Stimulated activated CD8-positive, alpha-beta memory T cell treated with anti-CD3 and anti-CD28 coated beads, Interleukin-7, amount 100 ng/mL, for 4 hours (primary cell): ENCODE data around the gene ENTR1.
"Not testable (repeated sequence)": the region's sequence is repeated elsewhere in the genome, so short reads cannot be mapped to it uniquely, and the experiment has no call there.

ENCODE experiments used
- DNase-seq, 2 donors: peaks; one replicate each; pipeline ENCODE4 v3.0.0-alpha.2; 2020; ENCODE audit warnings: low read depth in 2 of 2

The ENTR1 gene

DNA sequence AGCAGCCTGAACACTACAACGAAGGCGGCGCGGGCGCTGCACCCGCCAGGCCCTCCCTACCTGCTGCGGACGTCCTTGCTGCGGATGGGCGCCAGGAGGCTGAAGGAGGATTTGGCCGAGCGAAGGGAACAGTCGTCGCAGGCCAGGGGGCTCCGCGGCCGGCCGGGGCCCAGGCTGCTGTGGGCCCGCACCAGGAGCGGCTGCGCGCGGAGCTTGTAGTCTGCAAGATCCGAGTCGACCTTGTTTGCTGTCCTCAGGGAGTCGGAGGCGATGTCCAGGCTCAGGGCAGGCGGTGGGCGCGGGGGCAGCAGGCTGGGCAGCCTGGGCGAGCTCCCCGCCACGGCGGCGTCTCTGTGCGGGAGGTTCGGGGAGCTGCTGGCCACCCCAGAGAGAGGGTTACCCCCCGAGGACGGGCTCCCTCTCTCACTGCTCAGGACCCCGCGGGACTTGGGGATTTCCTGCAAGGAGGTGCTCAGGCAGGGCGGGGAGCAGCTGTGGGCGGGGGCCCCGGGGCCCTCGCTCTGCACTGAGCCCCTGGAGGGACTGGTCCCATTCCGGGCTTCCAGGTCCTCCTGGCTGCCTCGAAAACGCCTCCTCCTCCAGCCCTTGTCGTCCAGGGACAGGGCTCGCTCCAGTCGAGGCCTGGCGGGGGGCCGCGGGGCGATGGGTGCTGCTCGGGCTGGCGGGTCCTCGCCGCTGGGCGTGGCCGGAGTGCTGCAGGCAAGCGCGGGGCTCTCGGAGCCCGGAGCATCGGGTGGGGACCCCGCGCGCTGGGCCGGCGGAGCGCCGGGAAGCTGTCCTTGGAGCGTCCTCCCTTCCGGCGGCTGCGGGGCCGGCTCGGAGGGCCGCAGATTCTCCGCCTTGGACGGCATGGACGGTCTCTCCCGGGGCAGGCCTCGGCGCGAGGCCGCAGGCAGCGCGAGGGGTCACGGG lies 28.4 kb upstream of the ENTR1 start:
- DNase-seq, result peak; percentile 19 to 55

DNA sequence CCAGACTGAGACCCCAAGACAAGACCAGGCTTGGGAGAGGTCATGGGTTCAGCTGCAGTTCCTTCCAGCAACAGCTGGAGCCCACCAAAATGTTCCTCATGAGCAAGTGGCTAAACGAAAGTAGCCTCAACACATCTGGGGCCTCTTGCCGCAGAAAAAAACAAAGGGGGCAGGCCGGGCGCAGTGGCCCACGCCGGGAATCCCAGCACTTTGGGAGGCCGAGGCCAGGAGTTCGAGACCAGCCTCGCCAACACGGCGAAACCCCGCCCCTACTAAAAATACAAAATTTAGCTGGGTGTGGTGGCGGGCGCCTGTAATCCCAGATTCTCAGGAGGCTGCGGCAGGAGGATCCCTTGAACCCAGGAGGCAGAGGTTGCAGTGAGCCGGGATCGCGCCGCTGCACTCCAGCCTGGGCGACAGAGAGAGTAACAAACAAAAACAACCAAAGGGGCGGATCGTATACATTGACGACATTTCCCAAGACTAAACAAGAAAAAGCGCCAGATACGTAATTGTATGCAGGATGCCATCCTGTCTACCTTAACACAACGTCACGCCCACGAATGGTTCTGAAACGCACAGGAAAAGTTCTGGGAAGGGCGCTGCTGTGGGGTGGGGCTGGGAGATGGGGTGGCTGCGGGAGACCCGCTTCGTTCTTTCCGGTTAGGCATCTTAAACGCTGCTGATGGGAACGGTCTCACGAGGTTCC lies 27.6 kb upstream of the ENTR1 start:
- no peak for DNase-seq

DNA sequence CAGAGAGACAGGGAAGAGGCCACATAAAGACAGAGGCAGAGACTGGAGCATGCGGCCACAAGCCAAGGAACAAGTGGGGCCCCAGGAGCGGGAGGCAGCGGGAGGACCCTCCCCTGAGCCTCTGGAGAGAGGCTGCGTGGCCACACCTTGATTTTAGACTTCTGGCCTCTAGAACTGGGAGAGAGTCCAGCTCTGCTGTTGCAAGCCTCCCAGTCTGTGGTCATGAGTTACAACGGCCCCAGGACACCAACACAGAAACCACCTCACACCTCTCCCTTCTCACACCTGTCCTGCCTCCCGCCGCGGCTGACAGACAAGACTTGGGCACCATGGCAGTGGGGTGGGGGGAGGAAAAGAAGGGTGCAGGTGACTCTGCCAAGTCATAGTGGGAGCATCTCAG lies 27.0 kb upstream of the ENTR1 start:
- no peak for DNase-seq

DNA sequence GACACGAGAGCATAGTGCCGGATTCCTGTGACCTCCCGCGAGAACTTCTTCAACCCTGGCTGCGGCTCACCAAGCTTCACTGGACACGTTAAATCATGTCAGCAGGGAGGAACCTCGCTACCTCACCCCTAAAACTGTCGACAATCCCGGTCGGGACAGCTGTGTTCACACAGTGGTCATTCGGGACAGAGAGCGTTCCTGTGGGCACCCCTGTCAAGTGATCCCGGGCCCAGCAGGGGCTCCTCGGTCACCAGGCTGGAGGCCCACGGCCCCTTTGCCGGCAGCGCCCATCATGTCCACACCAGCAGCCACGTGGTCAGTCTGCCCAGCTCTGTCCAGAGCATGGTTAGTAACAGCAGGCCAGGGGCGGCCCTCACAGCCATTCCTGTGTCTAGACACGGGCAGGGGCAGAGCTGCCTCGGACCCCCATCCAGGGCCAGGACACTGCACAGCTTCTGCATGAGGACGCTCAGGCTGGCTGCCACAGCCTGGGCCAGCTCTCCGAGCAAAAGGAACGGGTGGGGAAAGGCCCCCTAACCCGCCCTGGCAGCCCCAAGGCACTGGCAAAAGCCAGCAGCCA lies 25.7 kb upstream of the ENTR1 start:
- DNase-seq, result no peak

DNA sequence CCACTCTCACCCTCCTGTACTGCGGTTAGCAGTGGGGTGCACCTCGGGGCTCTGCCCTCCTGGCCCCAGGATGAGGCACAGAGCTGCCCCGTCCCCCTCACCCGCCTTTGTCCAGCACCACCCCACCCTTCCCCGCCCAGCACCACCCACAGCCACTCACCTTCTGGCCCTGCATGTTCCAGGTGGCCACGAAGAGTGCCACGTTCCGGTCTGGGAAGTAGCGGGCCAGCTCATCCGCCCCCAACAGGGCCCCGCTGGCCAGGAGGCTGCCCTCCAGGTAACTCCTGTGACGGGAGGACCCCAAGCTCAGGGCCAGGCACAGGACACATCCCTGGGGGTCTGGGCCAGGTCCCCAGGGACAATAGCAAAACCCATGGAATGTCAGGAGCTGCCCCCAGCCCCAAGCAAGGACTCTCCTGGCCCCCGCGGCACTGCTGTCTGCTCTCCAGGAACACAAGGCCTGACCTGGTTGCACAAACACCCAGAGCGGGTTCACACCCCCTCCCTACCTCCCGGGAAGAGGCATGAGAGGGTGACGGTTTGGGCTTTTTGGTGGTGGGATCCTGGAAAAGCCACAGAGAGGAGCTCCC lies 24.3 kb upstream of the ENTR1 start:
- DNase-seq, result no peak

DNA sequence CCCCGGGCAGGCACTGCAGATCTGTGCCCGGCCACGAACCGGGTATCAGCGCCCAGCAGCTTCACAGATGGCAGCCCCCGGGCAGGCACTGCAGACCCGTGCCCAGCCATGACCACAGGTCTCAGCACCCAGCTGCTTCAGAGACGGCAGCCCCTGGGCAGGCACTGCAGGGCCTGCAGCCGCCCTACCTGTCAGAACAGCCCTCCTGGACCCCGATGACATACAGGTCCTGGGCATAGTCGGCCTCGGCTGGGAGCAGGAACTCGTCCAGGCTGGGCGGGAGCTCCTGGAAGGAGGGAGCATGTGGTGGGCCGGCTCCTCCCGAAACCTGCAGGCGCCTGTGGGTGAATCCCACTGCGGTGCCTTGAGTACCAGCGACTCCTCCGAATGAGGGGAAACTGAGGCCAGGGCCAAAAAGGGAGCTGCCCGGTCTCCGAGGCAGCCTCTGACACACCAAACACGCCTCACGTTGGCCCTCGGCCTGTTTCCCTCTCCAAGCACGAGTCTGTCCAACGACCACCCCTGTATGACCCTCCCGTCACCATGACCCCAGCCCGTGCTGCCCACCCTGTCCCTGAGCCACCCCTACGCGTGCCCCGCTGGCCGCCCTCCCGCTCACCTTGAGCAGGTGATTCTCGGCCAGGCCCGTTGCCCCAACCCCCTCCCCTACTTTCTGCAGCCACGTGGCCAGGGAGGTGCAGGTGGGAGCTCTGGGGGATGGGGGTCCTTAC lies 23.6 kb upstream of the ENTR1 start:
- DNase-seq, result no peak

DNA sequence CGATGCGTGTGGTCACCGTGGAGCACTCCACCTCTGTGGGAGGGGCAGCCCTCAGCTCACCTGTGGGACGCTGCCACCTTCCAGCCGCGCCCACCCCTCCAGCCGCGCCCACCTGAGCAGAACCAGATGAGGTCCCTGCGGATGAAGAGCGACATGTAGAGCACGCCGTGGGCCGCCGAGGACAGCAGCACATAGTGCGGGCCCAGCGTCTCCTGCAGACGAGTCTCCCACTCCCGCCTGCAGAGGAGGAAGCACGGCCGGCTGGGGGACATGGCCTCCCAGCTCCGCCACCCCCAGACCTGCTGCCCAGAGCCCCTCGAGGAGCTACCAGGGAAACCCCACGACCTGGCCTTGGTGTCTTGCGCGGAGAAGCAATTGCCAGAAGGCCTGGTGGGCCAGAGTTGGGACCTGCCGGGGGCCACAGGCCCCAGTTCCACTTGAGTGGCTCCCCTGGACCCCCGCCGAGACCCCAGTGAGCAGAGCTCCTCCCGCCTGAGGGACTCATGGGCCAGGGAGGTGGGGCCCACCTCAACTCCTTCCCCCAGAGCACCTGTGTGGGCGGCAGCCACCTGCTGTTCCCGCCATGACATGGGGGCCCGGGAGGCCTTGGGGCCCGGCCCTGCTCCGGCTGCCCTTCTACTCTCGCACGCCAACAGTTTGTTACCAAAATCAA lies 22.8 kb upstream of the ENTR1 start:
- no peak for DNase-seq

DNA sequence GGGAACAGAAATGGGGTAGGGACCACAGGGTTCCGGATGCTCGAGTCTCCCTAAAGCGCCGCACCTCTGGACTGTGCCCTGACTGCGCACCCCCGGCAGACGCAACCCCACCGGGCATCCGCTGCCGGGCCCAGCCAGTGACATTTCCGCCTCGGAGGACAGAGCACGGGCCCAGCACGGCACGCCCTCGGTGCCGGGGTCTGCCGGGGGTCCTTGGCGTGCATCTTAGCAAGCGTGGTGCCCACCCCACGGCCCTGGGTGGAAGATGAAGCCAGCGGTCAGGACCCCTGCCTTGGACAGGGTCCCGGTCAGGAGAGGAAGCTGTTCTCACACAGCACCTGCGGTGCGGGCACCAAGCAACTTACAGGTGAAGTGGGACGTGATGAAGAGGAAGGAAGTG lies 22.2 kb upstream of the ENTR1 start:
- no peak for DNase-seq

DNA sequence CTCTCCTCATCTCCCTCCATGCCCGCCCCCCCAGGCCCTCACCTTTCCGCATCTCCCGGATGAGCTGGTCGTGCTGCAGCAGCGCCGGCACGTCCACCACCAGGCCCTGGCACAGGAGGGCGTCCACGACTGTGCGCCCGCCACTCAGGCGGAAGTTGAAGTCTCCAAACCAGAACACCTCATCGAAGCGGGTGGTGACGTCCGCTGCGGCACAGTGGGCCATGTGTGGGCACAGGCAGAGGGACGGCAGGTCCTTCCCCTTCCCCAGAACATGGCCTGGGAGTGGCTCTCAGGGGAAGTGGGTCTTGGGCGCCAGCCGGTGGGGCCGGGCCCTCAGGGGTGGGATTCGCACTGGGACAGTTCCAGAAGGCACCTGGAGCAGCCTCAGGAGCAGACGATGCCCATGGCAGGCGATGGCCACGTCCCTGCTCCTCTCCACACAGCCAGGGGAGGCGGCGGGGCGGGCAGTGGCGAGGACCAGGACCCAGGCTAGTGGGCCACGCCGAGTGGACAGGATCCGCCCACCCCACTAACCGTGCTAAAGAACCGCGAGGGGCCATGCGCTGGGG lies 21.5 kb upstream of the ENTR1 start:
- no peak for DNase-seq

DNA sequence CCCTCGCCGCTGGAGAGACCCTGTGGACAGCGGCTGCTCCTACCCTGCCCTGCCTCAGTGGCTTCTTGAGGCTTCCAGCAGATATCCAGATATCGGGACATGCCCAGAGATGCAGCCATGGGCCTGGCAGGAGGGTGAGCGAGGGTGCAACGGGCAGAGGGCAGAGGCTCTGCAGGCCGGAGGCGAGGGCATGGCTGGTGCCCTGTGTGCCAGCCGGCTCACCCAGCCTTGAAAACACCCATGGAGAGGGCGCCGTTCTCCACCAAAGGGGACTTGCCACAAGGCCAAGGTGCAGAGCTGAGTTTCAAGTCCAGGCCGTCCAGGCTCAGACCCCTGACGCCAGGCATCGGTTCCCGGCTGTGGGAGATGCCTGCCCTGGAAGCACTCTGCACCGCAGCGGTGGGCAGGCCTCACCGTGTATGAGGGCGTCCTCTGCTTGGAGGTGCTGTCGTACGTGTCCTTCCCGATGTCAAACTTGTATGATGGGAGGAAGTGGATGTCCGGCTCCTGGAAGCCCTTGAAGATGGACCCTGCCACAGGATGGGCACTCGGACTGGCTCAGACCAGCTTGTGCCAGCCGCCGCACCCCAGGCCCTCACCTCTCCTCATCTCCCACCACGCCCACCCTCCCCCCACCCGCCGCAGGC lies 20.3 kb upstream of the ENTR1 start:
- no peak for DNase-seq

DNA sequence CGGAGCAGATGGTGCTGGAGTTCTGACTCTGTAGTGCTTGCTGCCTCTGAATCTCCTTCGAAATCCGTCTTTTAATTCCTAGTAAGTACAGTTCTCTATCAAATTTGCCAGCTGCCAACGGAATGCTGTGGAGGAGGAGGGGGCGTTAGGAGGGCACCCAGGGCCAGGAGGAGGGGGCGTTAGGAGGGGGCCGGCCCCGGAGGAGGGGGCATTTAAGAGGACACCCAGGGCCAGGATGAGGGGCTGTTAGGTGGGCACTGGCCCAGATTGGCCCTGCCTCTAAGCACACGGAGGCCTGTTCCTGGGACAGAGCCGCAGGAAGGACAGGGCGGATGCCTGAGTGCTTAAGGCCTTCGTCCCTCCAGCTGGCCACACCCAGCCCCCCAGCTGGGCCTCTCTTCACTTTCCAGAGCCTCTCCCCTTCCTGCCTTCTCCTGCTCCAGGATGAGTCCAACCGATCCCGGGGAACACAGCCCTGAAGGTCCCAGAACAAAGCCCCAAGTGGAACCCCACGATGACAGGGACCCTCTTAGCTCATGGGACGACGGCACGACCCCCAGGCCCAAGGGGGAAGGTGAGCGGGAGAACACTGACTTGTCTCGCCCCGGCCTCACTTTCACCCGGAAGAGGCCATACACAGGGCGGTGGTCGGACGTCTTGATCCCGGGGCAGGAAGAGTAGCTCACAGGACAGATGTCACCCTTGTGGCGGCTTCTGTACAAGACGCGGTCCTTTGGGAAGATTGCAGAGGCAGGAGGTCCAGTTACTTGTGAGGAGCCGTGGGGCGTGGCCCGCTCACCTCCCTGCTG lies 19.5 kb upstream of the ENTR1 start:
- DNase-seq, result no peak

DNA sequence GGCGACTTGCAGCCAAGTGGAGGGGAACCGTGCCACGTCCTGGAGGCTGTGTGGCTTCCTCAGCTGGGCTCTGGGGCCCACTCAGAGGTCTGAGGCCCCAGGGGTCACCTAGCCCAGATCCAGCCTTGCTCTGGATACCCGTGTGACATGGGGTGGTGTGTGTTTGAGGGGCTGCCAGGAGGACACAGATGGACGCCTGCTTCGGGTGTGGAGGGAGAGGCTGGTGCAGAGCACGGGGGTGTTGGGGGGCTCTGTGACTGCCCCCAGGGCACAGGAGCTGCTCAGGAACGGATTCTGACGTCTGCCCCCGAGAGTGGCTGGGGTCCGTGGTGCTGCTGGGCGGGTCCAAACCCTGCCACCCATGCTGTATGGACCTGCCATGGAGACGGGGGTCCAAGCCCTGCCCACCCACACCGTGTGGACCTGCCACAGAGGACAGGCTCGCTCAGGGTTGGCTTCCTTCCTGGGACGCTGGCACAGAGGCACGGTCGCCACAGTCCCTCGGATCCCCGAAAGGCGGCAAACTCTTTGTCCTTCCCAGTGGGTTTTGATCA lies 18.7 kb upstream of the ENTR1 start:
- DNase-seq, result no peak

DNA sequence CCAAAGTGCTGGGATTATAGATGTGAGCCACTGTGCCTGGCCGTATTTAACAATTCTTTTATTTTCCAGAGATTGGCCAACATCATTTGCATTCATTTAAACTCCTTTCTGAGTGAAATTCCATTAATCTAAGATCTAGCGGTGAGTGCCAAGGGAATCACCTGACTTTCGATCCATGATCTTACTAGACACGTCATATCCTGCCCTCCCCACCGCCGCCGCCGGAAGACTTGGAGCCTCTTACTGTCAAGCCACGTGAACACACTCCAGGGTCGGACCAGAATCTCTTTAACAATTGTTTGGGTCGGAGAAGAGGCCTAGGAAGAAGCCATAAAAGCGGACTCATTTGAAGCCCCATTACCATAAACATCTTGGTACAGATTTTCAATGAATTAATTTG lies 16.4 kb upstream of the ENTR1 start:
- DNase-seq, result no peak

DNA sequence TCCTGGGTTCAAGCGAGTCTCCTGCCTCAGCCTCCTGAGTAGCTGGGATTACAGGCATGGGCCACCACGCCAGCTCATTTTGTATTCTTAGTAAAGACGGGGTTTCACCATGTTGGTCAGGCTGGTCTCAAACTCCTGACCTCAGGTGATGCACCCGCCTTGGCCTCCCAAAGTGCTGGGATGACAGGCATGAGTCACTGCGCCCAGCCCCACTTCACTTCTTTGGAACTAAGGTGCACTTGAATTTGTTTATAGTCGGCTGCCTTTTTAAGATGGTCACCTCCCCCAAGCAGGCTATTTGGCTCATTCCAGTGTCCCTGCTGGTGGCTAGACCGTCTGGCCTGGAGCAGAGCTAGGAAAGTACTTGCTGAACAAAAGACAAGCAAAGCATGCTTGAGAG lies 15.0 kb upstream of the ENTR1 start:
- DNase-seq, result not testable (repeated sequence)

DNA sequence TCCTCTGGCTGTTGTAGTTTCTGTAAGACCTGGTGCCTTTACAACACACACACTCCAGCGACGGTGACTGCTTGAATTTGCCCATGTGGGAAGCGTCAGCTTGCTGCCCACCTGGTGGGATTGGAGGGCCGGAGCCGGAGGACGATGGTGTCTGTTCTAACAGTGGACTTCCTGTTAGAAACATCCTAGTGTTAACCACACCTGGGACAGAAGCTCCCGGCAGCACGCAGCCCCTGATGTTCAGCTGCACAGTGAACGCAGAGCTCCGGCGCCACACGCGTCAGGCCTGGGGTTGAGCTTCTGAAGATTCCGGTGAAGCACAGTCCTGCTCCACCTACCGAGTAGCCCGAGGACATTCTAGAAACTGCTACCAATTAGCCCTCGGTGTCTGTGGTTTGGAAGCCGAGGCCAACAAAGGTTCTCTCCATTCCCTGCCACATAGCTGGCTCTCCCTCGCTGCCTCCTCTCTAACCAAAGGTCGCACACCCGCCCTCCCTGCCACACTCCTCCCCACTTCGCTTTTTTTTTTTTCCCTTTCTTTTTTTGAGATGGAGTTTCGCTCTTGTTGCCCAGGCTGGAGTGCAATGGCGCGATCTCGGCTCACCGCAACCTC lies 14.4 kb upstream of the ENTR1 start:
- no peak for DNase-seq

DNA sequence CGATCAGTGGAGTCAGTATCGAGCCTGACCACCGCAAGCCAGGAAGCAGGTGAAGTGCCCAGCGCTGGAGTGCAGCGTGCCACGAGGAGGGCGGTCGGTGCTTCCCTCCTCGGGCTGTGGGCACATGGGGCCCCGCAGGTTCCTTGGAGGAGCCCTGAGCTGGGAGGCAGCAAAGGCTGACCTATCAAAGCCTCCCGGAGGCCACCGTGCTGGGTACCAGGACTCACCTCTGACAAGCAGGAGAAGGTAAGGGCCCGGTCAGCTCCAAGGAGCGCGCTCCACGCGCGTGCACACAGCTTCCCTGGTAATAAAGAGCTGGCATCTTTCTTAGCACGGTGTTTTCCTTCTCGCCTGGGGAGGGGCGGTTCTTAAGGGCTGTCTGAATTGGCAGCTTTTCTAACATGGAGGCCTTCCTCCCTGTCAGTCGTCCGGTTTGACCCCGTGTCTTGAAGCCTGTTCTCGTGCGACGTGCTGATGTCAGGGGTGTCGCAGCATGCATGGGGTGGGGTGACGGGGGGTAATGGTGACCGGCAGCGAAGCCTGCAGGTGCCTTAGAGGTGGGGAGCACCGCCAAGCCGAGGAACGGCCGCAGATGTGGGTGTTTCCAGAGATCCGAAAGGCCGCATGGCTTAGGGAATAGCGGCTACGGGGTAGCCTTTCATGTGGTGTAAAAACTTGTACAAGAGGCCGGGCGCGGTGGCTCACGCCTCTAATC lies 13.2 kb upstream of the ENTR1 start:
- DNase-seq, result no peak

DNA sequence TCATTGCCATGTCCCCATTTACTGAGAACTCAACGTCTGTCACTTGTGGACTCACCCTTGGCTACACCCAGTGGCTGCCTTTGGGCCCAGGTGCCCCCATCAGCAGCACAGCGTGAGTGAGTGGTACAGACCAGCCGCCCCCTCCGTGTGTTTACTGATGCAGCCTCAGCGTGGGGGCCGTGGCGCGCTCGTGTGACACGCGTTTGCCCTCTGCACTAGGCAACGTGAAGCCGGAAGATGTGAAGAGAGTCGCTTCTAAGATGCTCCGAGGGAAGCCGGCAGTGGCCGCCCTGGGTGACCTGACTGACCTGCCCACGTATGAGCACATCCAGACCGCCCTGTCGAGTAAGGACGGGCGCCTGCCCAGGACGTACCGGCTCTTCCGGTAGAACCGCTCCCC lies 12.5 kb upstream of the ENTR1 start:
- DNase-seq, result no peak

DNA sequence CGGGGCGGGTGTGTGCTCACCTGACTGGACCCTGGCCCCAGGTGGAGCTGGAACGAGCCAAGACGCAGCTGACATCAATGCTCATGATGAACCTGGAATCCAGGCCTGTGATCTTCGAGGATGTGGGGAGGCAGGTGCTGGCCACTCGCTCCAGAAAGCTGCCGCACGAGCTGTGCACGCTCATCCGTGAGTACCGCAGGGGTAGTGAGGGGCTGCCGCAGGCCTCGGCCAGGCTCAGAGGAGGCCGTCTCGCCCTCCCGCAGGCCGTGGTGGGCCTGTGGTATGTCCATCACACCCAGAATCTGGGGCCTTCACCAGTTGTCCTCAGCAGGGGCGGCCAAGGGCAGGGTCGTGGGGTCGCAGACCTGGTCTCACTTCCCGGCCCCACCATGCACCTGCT lies 11.4 kb upstream of the ENTR1 start:
- DNase-seq, result no peak
